ENCODE measurements around the gene SAPCD2. TPM values are rescaled to one million over a fixed set of nuclear protein-coding genes. Genes with fewer than 3 reads are reported as not detected.

The SAPCD2 gene
- total and polyA plus RNA-seq, 9 of the 15 experiments (the other 6 are each of a cell fraction or from before 2014, with no cell fraction given), result 3.4 to 91.8 (median 18.8) TPM

DNA sequence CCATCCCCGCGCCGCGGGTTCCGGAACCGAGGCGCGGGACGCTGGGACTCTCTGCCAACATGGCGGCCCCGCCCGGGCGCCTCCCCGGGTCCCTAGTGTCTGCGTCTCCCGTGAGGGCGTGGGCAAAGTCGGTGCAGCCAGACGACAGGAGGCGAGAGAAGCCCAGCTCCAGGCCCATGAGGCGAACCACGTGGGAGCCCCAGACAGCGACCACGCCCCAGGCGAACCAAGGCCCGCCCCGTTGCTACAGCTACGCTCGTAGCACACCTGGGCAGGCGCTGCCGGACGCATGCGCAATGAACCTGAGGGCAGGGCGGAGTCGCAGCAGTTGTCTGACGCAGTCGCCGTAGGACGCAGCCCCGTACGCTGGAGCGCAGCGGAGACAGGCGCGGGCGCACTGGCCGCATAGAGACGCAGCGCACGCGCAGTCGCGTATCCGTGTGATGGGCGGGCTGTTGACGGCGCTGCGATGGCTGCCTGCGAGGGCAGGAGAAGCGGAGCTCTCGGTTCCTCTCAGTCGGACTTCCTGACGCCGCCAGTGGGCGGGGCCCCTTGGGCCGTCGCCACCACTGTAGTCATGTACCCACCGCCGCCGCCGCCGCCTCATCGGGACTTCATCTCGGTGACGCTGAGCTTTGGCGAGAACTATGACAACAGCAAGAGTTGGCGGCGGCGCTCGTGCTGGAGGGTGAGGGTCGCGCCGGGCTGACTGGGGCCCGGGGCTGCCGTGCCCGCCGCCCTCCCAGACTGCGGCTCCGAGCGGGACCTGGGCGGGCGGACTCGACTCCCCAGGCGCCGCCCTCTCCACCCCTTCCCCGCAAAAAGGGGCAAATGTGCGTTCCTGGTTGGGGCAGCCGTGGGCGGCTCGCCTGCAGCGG lies 16.4 kb upstream of the SAPCD2 start, which contains the start of gene MAN1B1 (continued):
- TF ChIP-seq CHD4 (IDR thresholded peaks at IDR 0.05; ENCODE audit: insufficient read depth, insufficient replicate concordance, low read depth, low read length, poor library complexity, severe bottlenecking), result no peak
- no peak for TF ChIP-seq ZNF76 (CRISPR knock-in tag; IDR thresholded peaks at IDR 0.05; ENCODE audit: borderline replicate concordance)
- TF ChIP-seq LEF1 (IDR thresholded peaks at IDR 0.05), result no peak
- TF ChIP-seq HDAC3 (IDR thresholded peaks at IDR 0.05; ENCODE audit: borderline replicate concordance, partially characterized antibody), result peak; percentile 100
- TF ChIP-seq SIRT6 (IDR thresholded peaks at IDR 0.05; ENCODE audit: low read depth, low read length), result no peak
- TF ChIP-seq GTF2E2 (tag; IDR thresholded peaks at IDR 0.05), result peak; percentile 84; the same call in 1 of the 2 replicates
- TF ChIP-seq, protein P1, sequence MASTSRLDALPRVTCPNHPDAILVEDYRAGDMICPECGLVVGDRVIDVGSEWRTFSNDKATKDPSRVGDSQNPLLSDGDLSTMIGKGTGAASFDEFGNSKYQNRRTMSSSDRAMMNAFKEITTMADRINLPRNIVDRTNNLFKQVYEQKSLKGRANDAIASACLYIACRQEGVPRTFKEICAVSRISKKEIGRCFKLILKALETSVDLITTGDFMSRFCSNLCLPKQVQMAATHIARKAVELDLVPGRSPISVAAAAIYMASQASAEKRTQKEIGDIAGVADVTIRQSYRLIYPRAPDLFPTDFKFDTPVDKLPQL (IDR thresholded peaks at IDR 0.05; ENCODE audit: extremely low read depth, insufficient read length), result no peak
- no peak for TF ChIP-seq TCF7L2 (IDR thresholded peaks at IDR 0.05; ENCODE audit: low read depth, low read length)
- TF ChIP-seq, protein P2, sequence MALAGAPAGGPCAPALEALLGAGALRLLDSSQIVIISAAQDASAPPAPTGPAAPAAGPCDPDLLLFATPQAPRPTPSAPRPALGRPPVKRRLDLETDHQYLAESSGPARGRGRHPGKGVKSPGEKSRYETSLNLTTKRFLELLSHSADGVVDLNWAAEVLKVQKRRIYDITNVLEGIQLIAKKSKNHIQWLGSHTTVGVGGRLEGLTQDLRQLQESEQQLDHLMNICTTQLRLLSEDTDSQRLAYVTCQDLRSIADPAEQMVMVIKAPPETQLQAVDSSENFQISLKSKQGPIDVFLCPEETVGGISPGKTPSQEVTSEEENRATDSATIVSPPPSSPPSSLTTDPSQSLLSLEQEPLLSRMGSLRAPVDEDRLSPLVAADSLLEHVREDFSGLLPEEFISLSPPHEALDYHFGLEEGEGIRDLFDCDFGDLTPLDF (CRISPR knock-in tag; IDR thresholded peaks at IDR 0.05), result peak; percentile 78; the same call in 1 of the 2 replicates
- TF ChIP-seq, protein P3, sequence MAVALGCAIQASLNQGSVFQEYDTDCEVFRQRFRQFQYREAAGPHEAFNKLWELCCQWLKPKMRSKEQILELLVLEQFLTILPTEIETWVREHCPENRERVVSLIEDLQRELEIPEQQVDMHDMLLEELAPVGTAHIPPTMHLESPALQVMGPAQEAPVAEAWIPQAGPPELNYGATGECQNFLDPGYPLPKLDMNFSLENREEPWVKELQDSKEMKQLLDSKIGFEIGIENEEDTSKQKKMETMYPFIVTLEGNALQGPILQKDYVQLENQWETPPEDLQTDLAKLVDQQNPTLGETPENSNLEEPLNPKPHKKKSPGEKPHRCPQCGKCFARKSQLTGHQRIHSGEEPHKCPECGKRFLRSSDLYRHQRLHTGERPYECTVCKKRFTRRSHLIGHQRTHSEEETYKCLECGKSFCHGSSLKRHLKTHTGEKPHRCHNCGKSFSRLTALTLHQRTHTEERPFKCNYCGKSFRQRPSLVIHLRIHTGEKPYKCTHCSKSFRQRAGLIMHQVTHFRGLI (CRISPR knock-in tag; IDR thresholded peaks at IDR 0.05), result peak; percentile 8; the same call in 1 of the 2 replicates
- TF ChIP-seq, protein P4, sequence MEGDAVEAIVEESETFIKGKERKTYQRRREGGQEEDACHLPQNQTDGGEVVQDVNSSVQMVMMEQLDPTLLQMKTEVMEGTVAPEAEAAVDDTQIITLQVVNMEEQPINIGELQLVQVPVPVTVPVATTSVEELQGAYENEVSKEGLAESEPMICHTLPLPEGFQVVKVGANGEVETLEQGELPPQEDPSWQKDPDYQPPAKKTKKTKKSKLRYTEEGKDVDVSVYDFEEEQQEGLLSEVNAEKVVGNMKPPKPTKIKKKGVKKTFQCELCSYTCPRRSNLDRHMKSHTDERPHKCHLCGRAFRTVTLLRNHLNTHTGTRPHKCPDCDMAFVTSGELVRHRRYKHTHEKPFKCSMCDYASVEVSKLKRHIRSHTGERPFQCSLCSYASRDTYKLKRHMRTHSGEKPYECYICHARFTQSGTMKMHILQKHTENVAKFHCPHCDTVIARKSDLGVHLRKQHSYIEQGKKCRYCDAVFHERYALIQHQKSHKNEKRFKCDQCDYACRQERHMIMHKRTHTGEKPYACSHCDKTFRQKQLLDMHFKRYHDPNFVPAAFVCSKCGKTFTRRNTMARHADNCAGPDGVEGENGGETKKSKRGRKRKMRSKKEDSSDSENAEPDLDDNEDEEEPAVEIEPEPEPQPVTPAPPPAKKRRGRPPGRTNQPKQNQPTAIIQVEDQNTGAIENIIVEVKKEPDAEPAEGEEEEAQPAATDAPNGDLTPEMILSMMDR (IDR thresholded peaks at IDR 0.05 in 2 of 3, conservative IDR thresholded peaks at IDR 0.05 in 1 of 3; ENCODE audit: insufficient read depth in 2 of 3, low read depth in 1 of 3, low read length in 3 of 3), result peak in 1 of 3 experiments; percentile 5; a peak in 2 of 6 replicates
- no peak for TF ChIP-seq ZNF583 (CRISPR knock-in tag; IDR thresholded peaks at IDR 0.05)
- no peak for TF ChIP-seq KLF16 (IDR thresholded peaks at IDR 0.05)
- peak; percentile 61; the same call in 1 of the 2 replicates for TF ChIP-seq PHF8 (IDR thresholded peaks at IDR 0.05; ENCODE audit: borderline replicate concordance, low read length)
- no peak for TF ChIP-seq ESRRB (CRISPR knock-in tag; IDR thresholded peaks at IDR 0.05; ENCODE audit: borderline replicate concordance)
- TF ChIP-seq JUN (IDR thresholded peaks at IDR 0.05; ENCODE audit: borderline replicate concordance, low read depth, low read length), result no peak
- no peak for TF ChIP-seq JUN (CRISPR knock-in tag; IDR thresholded peaks at IDR 0.05; ENCODE audit: borderline replicate concordance)
- TF ChIP-seq, protein P5, sequence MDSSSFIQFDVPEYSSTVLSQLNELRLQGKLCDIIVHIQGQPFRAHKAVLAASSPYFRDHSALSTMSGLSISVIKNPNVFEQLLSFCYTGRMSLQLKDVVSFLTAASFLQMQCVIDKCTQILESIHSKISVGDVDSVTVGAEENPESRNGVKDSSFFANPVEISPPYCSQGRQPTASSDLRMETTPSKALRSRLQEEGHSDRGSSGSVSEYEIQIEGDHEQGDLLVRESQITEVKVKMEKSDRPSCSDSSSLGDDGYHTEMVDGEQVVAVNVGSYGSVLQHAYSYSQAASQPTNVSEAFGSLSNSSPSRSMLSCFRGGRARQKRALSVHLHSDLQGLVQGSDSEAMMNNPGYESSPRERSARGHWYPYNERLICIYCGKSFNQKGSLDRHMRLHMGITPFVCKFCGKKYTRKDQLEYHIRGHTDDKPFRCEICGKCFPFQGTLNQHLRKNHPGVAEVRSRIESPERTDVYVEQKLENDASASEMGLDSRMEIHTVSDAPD (CRISPR knock-in tag; IDR thresholded peaks at IDR 0.05), result no peak

All from K562 (cell line).